Liver (tissue), 9 donors: ENCODE results near the gene SNX1. TPM values are rescaled to one million over a fixed set of nuclear protein-coding genes. Genes with fewer than 3 reads are reported as not detected.

Experiments
- DNase-seq: peaks from one replicate; pipeline ENCODE4 v3.0.0-alpha.2; 2017; ENCODE audit warnings: low spot score
- H3K27ac ChIP-seq, 2 donors: one replicate each; pipeline ENCODE4 v1.7.0; 2013; ENCODE audit warnings: inconsistent platforms in 2 of 2, low read length in 2 of 2, control low read depth in 1 of 2, low read depth in 1 of 2, mild to moderate bottlenecking in 1 of 2
- H3K27me3 ChIP-seq, 4 donors: one replicate each; pipeline versions ENCODE4 v1.6.1 to v1.7.0; 2013; ENCODE audit warnings: low read length in 3 of 4, inconsistent platforms in 1 of 4, mild to moderate bottlenecking in 1 of 4, moderate library complexity in 1 of 4; ENCODE audit not compliant: control insufficient read depth in 4 of 4, insufficient read depth in 4 of 4
- H3K36me3 ChIP-seq, 4 donors: one replicate each; pipeline versions ENCODE4 v1.6.1 to v1.7.0; 2013; ENCODE audit warnings: low read length in 3 of 4, mild to moderate bottlenecking in 3 of 4, low read depth in 1 of 4, moderate library complexity in 1 of 4; ENCODE audit not compliant: control insufficient read depth in 4 of 4, insufficient read depth in 3 of 4
- H3K4me1 ChIP-seq, 4 donors: one replicate each; pipeline versions ENCODE4 v1.6.1 to v1.7.0; 2013; ENCODE audit warnings: low read length in 3 of 4, mild to moderate bottlenecking in 3 of 4, moderate library complexity in 1 of 4; ENCODE audit not compliant: control insufficient read depth in 4 of 4, insufficient read depth in 4 of 4
- H3K4me3 ChIP-seq, 3 donors: one replicate each; pipeline versions ENCODE4 v1.6.1 to v1.7.0; 2013; ENCODE audit warnings: low read length in 3 of 3, control low read depth in 1 of 3, low read depth in 1 of 3, mild to moderate bottlenecking in 1 of 3
- H3K9ac ChIP-seq, 2 donors: one replicate each; pipeline ENCODE4 v1.7.0; 2013; ENCODE audit warnings: low read length in 2 of 2, mild to moderate bottlenecking in 2 of 2, moderate library complexity in 2 of 2, control low read depth in 1 of 2, low read depth in 1 of 2
- H3K9me3 ChIP-seq, 4 donors: one replicate each; pipeline versions ENCODE4 v1.6.1 to v1.7.0; 2013; ENCODE audit warnings: low read length in 3 of 4; ENCODE audit not compliant: control insufficient read depth in 4 of 4
- ATF3 ChIP-seq: IDR thresholded peaks from 2 replicates; pipeline ENCODE4 v1.6.1; 2016; ENCODE audit warnings: antibody characterized with exemption
- CTCF ChIP-seq: fragments of 150-350 bp; IDR thresholded peaks from 2 replicates; pipeline ENCODE4 v1.5.1; 2017; ENCODE audit warnings: improper control_type of control experiment, low read depth, low read length; ENCODE audit not compliant: missing input control
- EGR1 ChIP-seq, 2 donors: IDR thresholded peaks; 2 replicates each; pipeline ENCODE4 v1.6.1; 2016 to 2018; ENCODE audit warnings: antibody characterized with exemption in 2 of 2, low read depth in 2 of 2
- FOXA1 ChIP-seq: IDR thresholded peaks from 2 replicates; pipeline ENCODE4 v1.6.1; 2016; ENCODE audit warnings: antibody characterized with exemption
- FOXA2 ChIP-seq: IDR thresholded peaks from 2 replicates; pipeline ENCODE4 v1.6.1; 2016; ENCODE audit warnings: antibody characterized with exemption
- HNF4A ChIP-seq, 2 donors: conservative IDR thresholded peaks; 2 replicates each; pipeline ENCODE4 v1.6.1; 2016; ENCODE audit warnings: antibody characterized with exemption in 2 of 2, mild to moderate bottlenecking in 2 of 2
- HNF4G ChIP-seq: IDR thresholded peaks from 2 replicates; pipeline ENCODE4 v1.6.1; 2016; ENCODE audit warnings: antibody characterized with exemption
- JUND ChIP-seq, 2 donors: IDR thresholded peaks; 2 replicates each; pipeline ENCODE4 v1.6.1; 2016; ENCODE audit warnings: antibody characterized with exemption in 2 of 2
- MAX ChIP-seq: IDR thresholded peaks from 2 replicates; pipeline ENCODE4 v1.6.1; 2016; ENCODE audit warnings: antibody characterized with exemption
- NR2F2 ChIP-seq: IDR thresholded peaks from 2 replicates; pipeline ENCODE4 v1.6.1; 2016; ENCODE audit warnings: antibody characterized with exemption
- RAD21 ChIP-seq, 2 donors: IDR thresholded peaks; 2 replicates each; pipeline ENCODE4 v1.6.1; 2016; ENCODE audit warnings: antibody characterized with exemption in 2 of 2, mild to moderate bottlenecking in 2 of 2
- REST ChIP-seq: IDR thresholded peaks from 2 replicates; pipeline ENCODE4 v1.6.1; 2016; ENCODE audit warnings: antibody characterized with exemption, mild to moderate bottlenecking
- RXRA ChIP-seq, 2 donors: IDR thresholded peaks; 2 replicates each; pipeline ENCODE4 v1.6.1; 2017 to 2018; ENCODE audit warnings: antibody characterized with exemption in 2 of 2, mild to moderate bottlenecking in 1 of 2
- SP1 ChIP-seq: IDR thresholded peaks from 2 replicates; pipeline ENCODE4 v1.6.1; 2018; ENCODE audit warnings: antibody characterized with exemption, mild to moderate bottlenecking
- YY1 ChIP-seq: IDR thresholded peaks from 2 replicates; pipeline ENCODE4 v1.6.1; 2016; ENCODE audit warnings: antibody characterized with exemption, mild to moderate bottlenecking
- ZBTB33 ChIP-seq: IDR thresholded peaks from 2 replicates; pipeline ENCODE4 v1.6.1; 2016; ENCODE audit warnings: antibody characterized with exemption
- WGBS: extraction: QIAGEN DNeasy Blood & Tissue Kit; methylation state at CpG from one replicate; pipeline ENCODE4 v1.1.7; 2013; 5-methylcytosine and 5-hydroxymethylcytosine counted together
- polyA plus RNA-seq, 2 donors: library from polyadenylated mRNA; stranded (reverse) in 1 of 2; unstranded in 1 of 2; fragments of 200-250 nt in 1 of 2; fragments of >200 nt in 1 of 2; fragmentation: Nextera tagmentation in 1 of 2; extraction: Ambion mirVana in 1 of 2; gene quantifications; one replicate each; pipeline versions ENCODE4 v1.2.1 to v1.2.3, GENCODE V29; 2013 to 2015
- total RNA-seq, 2 donors: library from RNA; depleted of rRNA; stranded (reverse); fragments of >200 nt; gene quantifications; one replicate each; pipeline ENCODE4 v1.2.3, GENCODE V29; 2014
- donor health status: healthy.
- donor health status: healthy.
- donor health status: healthy.
- donor health status: healthy.
- donor health status: healthy.

Gene SNX1
- total and polyA plus RNA-seq, 4 donors: 40.0 to 67.4 (median 45.0) TPM

GRCh38 chr15:64158363-64159134 is 62.8 kb downstream of the SNX1 start:
- Histone ChIP-seq H3K9me3 (no peaks in the 10 kb centered on the region), H3K4me3 (no peak overlapping the region), H3K9ac (no peak overlapping the region), H3K4me1 (peaks cover 3 to 31% (median 18%) of the 10 kb centered on the region in 4 donors), H3K27ac (no peak overlapping the region), H3K36me3 (peaks cover 20 to 57% (median 52%) of the 10 kb centered on the region in 4 donors), H3K27me3 (no peaks in the 10 kb centered on the region)
- WGBS: 88% methylated on average over 11 of the region's 11 CpGs
- DNase-seq: no peak
- TF ChIP-seq FOXA2 (no peak), JUND (IDR thresholded peaks at IDR 0.05) (no peak), YY1 (no peak), FOXA1 (no peak), SP1 (no peak), NR2F2 (no peak), ATF3 (no peak), REST (no peak), RXRA (IDR thresholded peaks at IDR 0.05) (no peak), CTCF (no peak), RAD21 (IDR thresholded peaks at IDR 0.05) (no peak), MAX (no peak), HNF4G (no peak)

GRCh38 chr15:64161688-64162477 is 66.1 kb downstream of the SNX1 start:
- H3K27me3 ChIP-seq: no peaks in the 10 kb centered on the region
- peak overlapping the region; percentile 69 to 97 (median 93) for H3K4me3 ChIP-seq
- no peaks in the 10 kb centered on the region for H3K9me3 ChIP-seq
- WGBS: 32% methylated on average over 12 of the region's 12 CpGs
- no peak for DNase-seq
- TF ChIP-seq HNF4A (conservative IDR thresholded peaks at IDR 0.05): no peak
- TF ChIP-seq ATF3: no peak
- TF ChIP-seq CTCF: no peak
- no peak for TF ChIP-seq YY1
- TF ChIP-seq NR2F2: no peak
- TF ChIP-seq ZBTB33: no peak
- no peak for TF ChIP-seq EGR1 (IDR thresholded peaks at IDR 0.05; ENCODE audit: low read depth in 2 of 2)
- TF ChIP-seq JUND (IDR thresholded peaks at IDR 0.05): no peak
- peaks cover 3 to 39% (median 24%) of the 10 kb centered on the region in 4 donors for H3K4me1 ChIP-seq
- H3K36me3 ChIP-seq: peaks cover 15 to 35% (median 33%) of the 10 kb centered on the region in 4 donors
- peak overlapping the region; percentile 71 to 92 for H3K27ac ChIP-seq
- peak overlapping the region; percentile 93 to 97 for H3K9ac ChIP-seq
